SH-SY5Y (cell line): Measurements from ENCODE around the gene FGFRL1.

Source experiments
- GATA2 ChIP-seq: IDR thresholded peaks from 2 replicates; pipeline ENCODE4 v1.6.1; 2011; ENCODE audit warnings: mild to moderate bottlenecking, low read depth, low read length
- GATA3 ChIP-seq: IDR thresholded peaks from 2 replicates; pipeline ENCODE4 v1.6.1; 2011; ENCODE audit warnings: low read depth, mild to moderate bottlenecking, low read length, moderate library complexity

GRCh38 chr4:1058997-1059665 lies 47.7 kb downstream of the FGFRL1 start:
- TF ChIP-seq GATA2: no peak
- no peak for TF ChIP-seq GATA3
